Muscle of leg (tissue), 11 donors: Measurements from ENCODE around the gene SDHAF3. TPM values are rescaled to one million over a fixed set of nuclear protein-coding genes. Genes with fewer than 3 reads are reported as not detected.

Experiments used
- DNase-seq: peaks from one replicate; pipeline ENCODE4 v3.0.0; 2013
- H3K27ac ChIP-seq: one replicate; pipeline ENCODE4 v1.5.1; 2013; ENCODE audit warnings: mild to moderate bottlenecking, low read length, control low read depth
- H3K27me3 ChIP-seq: one replicate; pipeline ENCODE4 v1.6.1; 2013; ENCODE audit warnings: low read length; ENCODE audit not compliant: control insufficient read depth, insufficient read depth
- H3K36me3 ChIP-seq: one replicate; pipeline ENCODE4 v1.6.1; 2013; ENCODE audit warnings: low read length; ENCODE audit not compliant: control insufficient read depth, insufficient read depth
- H3K4me1 ChIP-seq: one replicate; pipeline ENCODE4 v1.6.1; 2013; ENCODE audit warnings: low read length; ENCODE audit not compliant: control insufficient read depth, insufficient read depth
- H3K4me3 ChIP-seq: one replicate; pipeline ENCODE4 v1.5.1; 2013; ENCODE audit warnings: low read length, control low read depth
- H3K9me3 ChIP-seq: replicated peaks from 2 replicates; pipeline ENCODE4 v1.6.1; 2013; ENCODE audit warnings: low read depth, low read length; ENCODE audit not compliant: control insufficient read depth
- WGBS: methylation state at CpG from one replicate; pipeline ENCODE4 v1.1.5; 2013; ENCODE audit warnings: missing lambda C conversion rate; ENCODE audit not compliant: insufficient coverage; 5-methylcytosine and 5-hydroxymethylcytosine counted together
- polyA plus RNA-seq, 8 donors: library from polyadenylated mRNA; unstranded; fragments of 120-200 nt; gene quantifications; one replicate each; pipeline versions ENCODE4 v1.2.1 to v1.2.3, GENCODE V29; 2013; ENCODE audit warnings: inconsistent platforms in 1 of 8, low replicate concordance in 1 of 8; ENCODE audit not compliant: insufficient read length in 8 of 8, insufficient read depth in 1 of 8
- total RNA-seq: library from RNA; stranded (reverse); fragments of 120-200 nt; gene quantifications from one replicate; pipeline ENCODE4 v1.2.4, GENCODE V29; 2013

The SDHAF3 gene
- total and polyA plus RNA-seq, 9 donors = 13.1 to 27.6 (median 24.8) TPM

- no peak for DNase-seq
- no peaks in the 10 kb centered on the region for H3K36me3 ChIP-seq
- H3K9me3 ChIP-seq = no peaks in the 10 kb centered on the region
- H3K4me1 ChIP-seq = no peaks in the 10 kb centered on the region
- no peak overlapping the region for H3K4me3 ChIP-seq
- no peak overlapping the region for H3K27ac ChIP-seq
- H3K27me3 ChIP-seq = no peaks in the 10 kb centered on the region
- no CpG with 5 or more reads among the region's 1 CpG for WGBS
These were observed 26.6 kb upstream of the SDHAF3 start for GRCh38 chr7:97090761-97091353.

GRCh38 chr7:97094284-97094930, 23.1 kb upstream of the SDHAF3 start:
- H3K4me1 ChIP-seq = no peaks in the 10 kb centered on the region
- H3K36me3 ChIP-seq = no peaks in the 10 kb centered on the region
- WGBS = no CpG with 5 or more reads among the region's 3 CpGs
- no peak overlapping the region for H3K27ac ChIP-seq
- H3K9me3 ChIP-seq = no peaks in the 10 kb centered on the region
- no peak for DNase-seq
- H3K4me3 ChIP-seq = no peak overlapping the region
- H3K27me3 ChIP-seq = no peaks in the 10 kb centered on the region

DNA sequence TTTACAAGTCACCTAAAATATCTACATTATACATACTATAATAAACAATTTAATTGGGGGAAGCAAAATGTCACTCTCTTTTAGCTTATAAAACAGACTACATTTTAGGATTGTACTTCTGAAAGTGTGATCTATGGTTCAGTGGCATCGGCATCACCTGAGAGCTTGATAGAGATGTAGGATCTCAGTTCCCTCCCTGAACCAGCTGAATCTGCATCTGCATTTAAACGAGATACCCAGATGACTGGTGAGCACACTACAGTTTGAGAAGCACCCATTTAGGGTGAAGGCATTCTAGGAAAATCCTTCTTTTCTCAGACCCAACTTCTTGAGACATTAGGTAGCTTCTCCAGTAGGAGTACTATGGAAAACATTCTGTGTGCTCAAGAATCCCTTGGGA, 21.5 kb upstream of the SDHAF3 start:
- H3K27ac ChIP-seq = no peak overlapping the region
- no peak overlapping the region for H3K4me3 ChIP-seq
- no peaks in the 10 kb centered on the region for H3K36me3 ChIP-seq
- H3K9me3 ChIP-seq = no peaks in the 10 kb centered on the region
- no peak for DNase-seq
- no peaks in the 10 kb centered on the region for H3K27me3 ChIP-seq
- 88% methylated on average over 1 of the region's 2 CpGs for WGBS
- H3K4me1 ChIP-seq = no peaks in the 10 kb centered on the region

GRCh38 chr7:97096661-97097060, 20.8 kb upstream of the SDHAF3 start:
- no peaks in the 10 kb centered on the region for H3K4me1 ChIP-seq
- no peaks in the 10 kb centered on the region for H3K9me3 ChIP-seq
- no CpG with 5 or more reads among the region's 4 CpGs for WGBS
- no peaks in the 10 kb centered on the region for H3K27me3 ChIP-seq
- DNase-seq = no peak
- H3K36me3 ChIP-seq = no peaks in the 10 kb centered on the region
- H3K27ac ChIP-seq = no peak overlapping the region
- no peak overlapping the region for H3K4me3 ChIP-seq

GRCh38 chr7:97104719-97105238, 12.7 kb upstream of the SDHAF3 start:
- H3K4me1 ChIP-seq = peaks cover 2% of the 10 kb centered on the region
- peak; percentile 78 for DNase-seq

GRCh38 chr7:97107192-97107800, 10.2 kb upstream of the SDHAF3 start:
- no CpG with 5 or more reads among the region's 2 CpGs for WGBS

More at GRCh38 chr7:97104719-97105238, 12.7 kb upstream of the SDHAF3 start:
- H3K9me3 ChIP-seq = no peaks in the 10 kb centered on the region
- WGBS = 8% methylated on average over 5 of the region's 8 CpGs
- no peak overlapping the region for H3K27ac ChIP-seq
- H3K4me3 ChIP-seq = no peak overlapping the region
- H3K36me3 ChIP-seq = no peaks in the 10 kb centered on the region
- no peaks in the 10 kb centered on the region for H3K27me3 ChIP-seq

DNA sequence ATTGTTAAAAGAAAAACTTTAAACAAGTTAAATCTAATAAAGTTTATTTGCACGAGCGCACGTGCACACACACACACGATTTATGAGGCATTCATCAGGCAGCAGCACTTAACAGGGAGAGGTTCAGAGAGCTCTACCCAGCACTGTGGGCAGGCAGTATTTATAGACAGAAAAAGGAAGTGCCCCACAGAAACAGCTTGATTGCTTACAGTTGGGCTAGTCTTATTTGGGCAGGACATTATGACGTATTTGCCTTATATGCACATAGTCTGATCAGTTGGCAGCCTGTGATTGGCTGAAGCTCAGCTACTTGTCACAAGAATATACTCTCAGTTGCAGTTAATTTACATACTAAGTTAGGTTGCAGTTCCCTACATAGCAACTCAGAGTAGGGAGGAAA, 1.2 kb upstream of the SDHAF3 start:
- peak; percentile 54 for DNase-seq
- H3K4me3 ChIP-seq = no peak overlapping the region
- WGBS = no CpG with 5 or more reads among the region's 5 CpGs
- no peaks in the 10 kb centered on the region for H3K36me3 ChIP-seq
- no peak overlapping the region for H3K27ac ChIP-seq
- H3K9me3 ChIP-seq = no peaks in the 10 kb centered on the region
- no peaks in the 10 kb centered on the region for H3K27me3 ChIP-seq
- peaks cover 11% of the 10 kb centered on the region for H3K4me1 ChIP-seq

More at GRCh38 chr7:97107192-97107800, 10.2 kb upstream of the SDHAF3 start:
- Histone ChIP-seq H3K4me3 (no peak overlapping the region), H3K36me3 (no peaks in the 10 kb centered on the region), H3K27me3 (no peaks in the 10 kb centered on the region), H3K4me1 (peaks cover 2% of the 10 kb centered on the region), H3K27ac (no peak overlapping the region), H3K9me3 (no peaks in the 10 kb centered on the region)
- DNase-seq = no peak

DNA sequence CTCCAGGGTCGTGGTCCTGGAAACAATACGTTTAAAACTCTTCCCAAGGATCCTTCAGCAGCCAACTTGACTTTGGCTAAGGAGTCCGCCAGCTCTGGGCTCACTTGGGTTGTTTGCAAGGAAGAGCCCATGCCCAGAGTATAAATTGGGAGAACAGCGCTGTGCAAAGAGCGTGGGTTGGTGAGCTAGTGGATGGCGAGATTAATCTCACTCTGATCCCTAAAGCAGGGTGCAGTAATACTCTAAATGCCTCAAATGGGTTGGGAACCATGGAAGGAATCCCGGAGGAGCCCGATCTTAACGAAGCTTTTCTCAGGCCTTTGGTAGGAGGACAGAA, 495 bp upstream of the SDHAF3 start:
- Histone ChIP-seq H3K27me3 (no peaks in the 10 kb centered on the region), H3K36me3 (no peaks in the 10 kb centered on the region), H3K4me1 (peaks cover 11% of the 10 kb centered on the region), H3K9me3 (no peaks in the 10 kb centered on the region), H3K27ac (peak overlapping the region; percentile 91), H3K4me3 (peak overlapping the region; percentile 95)
- 49% methylated on average over 8 of the region's 9 CpGs for WGBS
- no peak for DNase-seq

DNA sequence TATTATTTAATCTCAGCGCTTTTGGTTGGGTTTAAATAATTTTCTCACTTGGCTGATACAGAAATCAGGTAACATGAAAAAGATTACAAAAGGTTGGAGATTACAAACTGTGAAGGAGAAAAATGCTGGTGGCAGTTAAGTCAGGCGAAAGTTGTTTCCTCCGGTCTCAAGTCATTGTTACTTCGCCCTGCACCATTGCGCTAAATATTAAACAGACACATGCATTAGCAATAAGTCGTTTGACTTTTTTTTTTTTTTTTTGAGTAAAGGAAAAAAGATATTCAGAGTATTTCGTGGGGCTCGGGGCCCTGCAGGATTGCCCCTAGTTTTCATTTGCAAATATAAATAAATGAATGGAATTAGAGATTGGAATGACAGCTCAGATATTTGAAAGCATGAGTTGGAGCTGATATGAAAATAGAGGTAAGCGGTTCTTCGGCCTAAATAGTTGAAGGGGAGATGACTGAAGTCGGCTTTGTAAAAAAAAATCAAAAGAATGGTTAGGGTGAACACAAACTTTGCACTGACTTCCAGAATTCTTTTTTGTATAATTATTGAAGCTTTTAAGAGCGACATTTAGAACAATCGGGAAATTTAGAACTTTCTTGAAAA, 914 bp downstream of the SDHAF3 start:
- 10% methylated on average over 4 of the region's 13 CpGs for WGBS

GRCh38 chr7:97119747-97120146, 2.2 kb downstream of the SDHAF3 start:
- Histone ChIP-seq H3K36me3 (no peaks in the 10 kb centered on the region), H3K4me3 (no peak overlapping the region), H3K9me3 (peaks cover under 1% of the 10 kb centered on the region), H3K27ac (no peak overlapping the region), H3K4me1 (peaks cover 11% of the 10 kb centered on the region), H3K27me3 (no peaks in the 10 kb centered on the region)
- DNase-seq = no peak
- WGBS = no CpG with 5 or more reads among the region's 2 CpGs

More for the DNA sequence above, 914 bp downstream of the SDHAF3 start:
- DNase-seq = peak; percentile 17
- no peaks in the 10 kb centered on the region for H3K36me3 ChIP-seq
- H3K27me3 ChIP-seq = no peaks in the 10 kb centered on the region
- H3K4me3 ChIP-seq = peak overlapping the region; percentile 95
- peak overlapping the region; percentile 91 for H3K27ac ChIP-seq
- peaks cover 11% of the 10 kb centered on the region for H3K4me1 ChIP-seq
- H3K9me3 ChIP-seq = no peaks in the 10 kb centered on the region
